NCI-H146 treated with DMSO at 0.1 percent for 48 hours (cell line): ENCODE data around the gene INIP.
"Not testable (repeated sequence)": the region's sequence is repeated elsewhere in the genome, so short reads cannot be mapped to it uniquely, and the experiment has no call there.

ENCODE experiments used
- DNase-seq: peaks from one replicate; lab custom pipeline; 2025; ENCODE audit not compliant: unreplicated experiment; lab: John Stamatoyannopoulos, UW

Gene INIP

DNA sequence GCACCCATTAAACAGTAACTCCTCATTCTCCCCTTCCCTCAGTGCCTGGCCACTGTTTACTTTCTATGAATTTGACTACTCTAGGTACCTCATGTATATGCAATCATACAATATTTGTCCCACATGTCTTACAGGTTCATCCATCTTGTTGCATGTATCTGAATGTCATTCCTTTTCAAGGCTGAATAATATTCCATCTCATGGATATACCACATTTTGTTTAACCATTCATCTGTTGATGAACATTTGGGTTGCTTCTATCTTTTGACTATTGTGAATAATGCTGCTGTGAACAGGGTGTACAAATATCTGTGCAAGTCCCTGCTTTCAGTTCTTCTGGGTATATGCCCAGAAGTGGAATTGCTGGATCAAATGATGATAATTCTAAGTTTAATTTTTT is 40.9 kb downstream of the INIP start:
- no peak for DNase-seq

GRCh38 chr9:112673221-112673620 is 44.7 kb downstream of the INIP start:
- not testable (repeated sequence) for DNase-seq

DNA sequence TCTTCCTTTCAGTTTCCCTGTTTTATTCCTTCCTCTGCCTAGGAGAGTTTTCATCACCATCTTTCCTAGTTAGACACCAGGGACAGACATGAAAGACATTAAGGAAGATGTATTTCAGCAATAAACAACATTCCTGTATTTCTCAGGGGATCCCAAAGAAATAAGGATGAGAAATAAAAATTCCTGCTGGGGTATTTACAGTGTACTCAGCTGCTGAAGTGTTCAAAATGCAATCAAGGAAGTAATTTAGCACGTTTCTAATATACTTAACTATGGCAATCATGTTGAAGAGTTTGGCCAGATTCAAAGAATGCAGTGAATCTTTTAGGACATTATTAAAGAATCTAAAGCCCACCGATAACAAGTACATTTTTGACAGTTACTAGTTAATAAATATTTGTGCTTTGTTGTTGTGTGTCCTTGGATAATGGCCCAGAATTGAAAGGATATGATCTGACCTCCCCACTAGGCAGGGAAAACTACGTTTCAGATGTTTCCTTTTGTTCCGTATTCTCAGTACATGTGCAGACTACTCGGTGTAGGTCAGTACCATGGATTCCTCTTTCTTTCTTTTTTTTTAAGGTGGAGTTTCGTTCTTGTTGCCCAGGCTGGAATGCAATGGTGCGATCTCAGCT is 46.8 kb downstream of the INIP start:
- DNase-seq: no peak

GRCh38 chr9:112669326-112669725 is 48.6 kb downstream of the INIP start:
- DNase-seq: no peak

GRCh38 chr9:112665347-112665746 is 52.6 kb downstream of the INIP start:
- DNase-seq: no peak

DNA sequence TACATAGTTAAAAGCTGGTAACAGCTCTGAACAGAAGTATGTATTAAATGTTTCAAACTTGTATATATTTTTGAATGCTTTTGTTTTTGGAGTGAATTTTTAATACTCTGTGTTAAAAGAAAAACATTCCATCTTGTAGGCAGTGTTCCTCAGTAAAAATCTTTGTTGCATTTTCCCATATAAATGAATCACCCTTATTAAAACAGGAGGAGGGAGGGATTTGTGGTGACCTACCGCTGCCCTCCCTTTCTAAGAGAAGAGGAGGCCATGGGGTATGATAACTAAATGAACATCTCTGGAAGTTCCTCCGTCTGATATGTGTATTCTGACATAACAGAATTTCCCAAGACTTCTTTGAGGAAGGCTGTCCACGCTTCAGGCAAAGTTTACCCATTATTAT is 53.4 kb downstream of the INIP start:
- no peak for DNase-seq

GRCh38 chr9:112663681-112664080 is 54.2 kb downstream of the INIP start:
- no peak for DNase-seq

DNA sequence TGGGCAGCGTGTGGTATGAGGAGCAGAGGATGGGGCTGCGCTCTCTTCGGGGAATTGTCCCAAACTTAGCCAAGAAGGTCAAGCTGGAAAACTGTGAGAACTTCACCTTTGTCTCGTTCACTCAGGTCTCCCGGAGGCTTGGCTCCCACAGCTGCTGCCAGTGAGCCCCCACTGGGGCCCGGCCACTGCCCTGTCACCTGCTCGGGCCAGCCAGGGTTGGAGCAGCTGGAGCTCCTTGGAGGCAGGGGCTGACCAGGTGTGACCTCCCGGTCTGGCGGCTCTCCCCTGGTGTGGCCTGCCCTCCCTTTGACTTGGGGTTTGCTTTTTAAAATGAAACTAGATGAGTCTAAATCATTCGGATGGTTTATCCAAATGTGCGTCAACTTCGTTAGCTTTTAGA is 58.0 kb downstream of the INIP start:
- DNase-seq: no peak

DNA sequence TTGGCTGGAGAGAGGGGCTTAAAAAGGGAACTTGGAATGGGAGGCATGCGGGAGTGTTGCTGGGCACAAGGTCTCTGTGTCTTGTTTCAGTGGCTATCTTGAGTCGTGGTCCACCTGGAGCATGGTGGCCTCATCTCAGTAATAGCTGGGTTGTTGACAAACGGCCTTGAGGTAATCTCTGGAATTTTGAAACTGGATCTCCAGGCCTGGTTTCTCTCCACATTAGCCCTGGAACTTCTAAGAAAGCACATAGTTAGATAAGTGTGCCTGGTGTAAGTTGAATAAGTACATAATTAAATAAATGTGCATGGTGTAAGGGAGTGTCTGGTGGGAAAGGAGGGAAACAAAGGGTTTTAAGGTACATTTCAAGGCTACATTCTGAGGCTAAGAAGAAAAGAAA is 62.2 kb downstream of the INIP start:
- no peak for DNase-seq

- no peak for DNase-seq
Observed at GRCh38 chr9:112654282-112654681, 63.6 kb downstream of the INIP start.

DNA sequence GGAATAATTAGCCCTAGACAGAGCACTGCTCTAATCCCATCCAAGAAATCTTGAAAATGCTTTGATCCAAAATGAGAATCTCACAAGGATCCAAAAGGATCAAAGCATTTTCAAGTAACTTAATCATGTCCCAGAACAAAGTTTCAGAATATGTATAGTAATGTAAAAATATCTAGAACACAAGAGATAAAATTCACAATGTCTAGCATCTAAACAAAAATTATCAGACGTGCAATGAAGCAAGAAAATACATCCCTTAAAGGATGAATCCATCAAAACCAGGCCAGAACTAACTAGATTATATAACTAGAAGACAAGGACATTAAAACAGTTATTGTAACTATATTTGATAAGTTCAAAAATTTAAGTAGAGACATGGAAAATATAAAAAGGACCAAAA is 69.3 kb downstream of the INIP start:
- DNase-seq: no peak

GRCh38 chr9:112647596-112647995 is 70.3 kb downstream of the INIP start:
- no peak for DNase-seq

DNA sequence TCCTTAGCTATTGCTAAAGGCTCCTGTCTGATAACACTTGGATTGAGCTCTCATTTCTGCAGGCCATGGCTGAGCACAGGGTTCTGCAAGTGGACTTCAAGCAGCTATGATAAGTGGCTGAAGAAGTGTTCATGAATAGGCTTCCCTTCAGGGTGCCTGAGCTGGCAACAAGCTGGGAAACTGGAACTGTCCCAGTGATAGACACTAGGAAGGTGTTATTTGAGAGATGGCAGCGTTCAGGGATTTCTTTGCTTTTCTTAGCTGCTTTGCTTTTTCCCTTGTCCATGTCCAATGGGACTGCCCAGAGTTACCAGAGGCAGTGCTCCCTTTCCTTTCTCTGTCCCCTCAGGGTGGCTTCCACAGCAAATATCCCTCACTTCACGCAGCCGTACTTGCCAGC is 75.8 kb downstream of the INIP start:
- no peak for DNase-seq

DNA sequence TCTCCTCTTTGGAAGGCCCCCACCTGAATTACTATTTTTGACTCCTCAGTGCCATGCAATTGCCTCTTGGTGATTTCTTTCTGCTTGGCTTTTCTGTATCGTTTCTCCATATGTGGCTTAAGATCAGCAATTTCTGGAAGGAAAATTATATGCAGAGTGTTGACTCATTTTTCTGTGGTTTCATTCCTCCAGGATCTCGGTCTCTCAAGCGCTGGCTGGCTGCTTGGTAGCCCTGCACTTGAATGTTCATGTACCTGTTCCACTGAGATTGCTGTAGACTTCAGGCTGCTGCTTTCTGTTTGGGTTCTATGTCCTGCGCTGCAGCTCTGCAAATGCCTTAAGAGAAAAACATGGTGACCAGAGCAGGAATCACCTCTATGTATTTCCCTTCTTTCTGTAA is 77.6 kb downstream of the INIP start:
- no peak for DNase-seq
